Sigmoid colon (tissue), 7 donors: ENCODE results near the gene PDK2. TPM values are rescaled to one million over a fixed set of nuclear protein-coding genes. Genes with fewer than 3 reads are reported as not detected.

Experiments used
- DNase-seq: peaks from one replicate; pipeline ENCODE4 v3.0.0-alpha.2; 2019
- H3K27ac ChIP-seq, 4 donors: fragments of 200-600 bp; sonication (generic); one replicate each; pipeline ENCODE4 v1.5.1; 2016 to 2019; ENCODE audit warnings: mild to moderate bottlenecking in 1 of 4
- H3K27me3 ChIP-seq, 3 donors: fragments of 200-600 bp; sonication (generic); one replicate each; pipeline ENCODE4 v1.5.1; 2019; ENCODE audit warnings: mild to moderate bottlenecking in 1 of 3
- H3K36me3 ChIP-seq, 4 donors: fragments of 200-600 bp; sonication (generic); one replicate each; pipeline ENCODE4 v1.5.1; 2016 to 2019
- H3K4me1 ChIP-seq, 4 donors: fragments of 200-600 bp; sonication (generic); one replicate each; pipeline ENCODE4 v1.5.1; 2017 to 2019
- H3K4me3 ChIP-seq, 4 donors: fragments of 200-600 bp; sonication (generic); one replicate each; pipeline ENCODE4 v1.5.1; 2017 to 2019; ENCODE audit warnings: mild to moderate bottlenecking in 2 of 4, moderate library complexity in 1 of 4
- H3K9me3 ChIP-seq, 4 donors: fragments of 200-600 bp in 3 of 4; sonication (generic) in 3 of 4; one replicate each; pipeline versions ENCODE4 v1.5.1 to v1.6.1; 2013 to 2019
- EP300 ChIP-seq, 4 donors: sonication (generic); formaldehyde crosslinking; IDR thresholded peaks; one replicate each; pipeline ENCODE4 v1.6.1; 2017; ENCODE audit warnings: antibody characterized with exemption in 4 of 4
- POLR2A ChIP-seq, 2 donors: fragments of 450-650 bp; IDR thresholded peaks; one replicate each; pipeline ENCODE4 v1.6.1; 2016; ENCODE audit warnings: antibody characterized with exemption in 2 of 2, mild to moderate bottlenecking in 2 of 2, moderate library complexity in 2 of 2
- POLR2AphosphoS5 ChIP-seq, 4 donors: sonication (generic); formaldehyde crosslinking; IDR thresholded peaks; one replicate each; pipeline ENCODE4 v1.6.1; 2017; ENCODE audit warnings: antibody characterized with exemption in 4 of 4
- WGBS, 2 donors: extraction: QIAGEN DNeasy Blood & Tissue Kit; methylation state at CpG; one replicate each; pipeline ENCODE4 v1.1.7; 2013; 5-methylcytosine and 5-hydroxymethylcytosine counted together
- intact Hi-C: fragments of 100-400 bp; cut with DNase I; formaldehyde crosslinking; loops from one replicate; pipeline ENCODE4 v1.15.1; 2023
- polyA plus RNA-seq, 3 donors: library from polyadenylated mRNA; stranded (reverse); fragments of 200-250 nt; gene quantifications; one replicate each; pipeline ENCODE4 v1.2.3, GENCODE V29; 2013
- total RNA-seq, 4 donors: library from RNA; depleted of rRNA; stranded (reverse); fragments of >200 nt; gene quantifications; one replicate each; pipeline ENCODE4 v1.1.0, GENCODE V29; 2016
- TF ChIP-seq, protein P1 (sequence below), 4 experiments: fragments of 450-650 bp in 3 of 4; fragments of 200-600 bp in 1 of 4; IDR thresholded peaks; one replicate each; pipeline ENCODE4 v1.5.1; 2016 to 2019; ENCODE audit warnings: antibody characterized with exemption in 4 of 4, mild to moderate bottlenecking in 3 of 4, moderate library complexity in 2 of 4
- donor health status: healthy with polysubstance abuse.
- donor health status: Bipolar disorder and iron deficiency.
- donor health status: healthy.

PDK2 gene
- total and polyA plus RNA-seq, 7 donors = 23.1 to 82.8 (median 43.9) TPM

DNA sequence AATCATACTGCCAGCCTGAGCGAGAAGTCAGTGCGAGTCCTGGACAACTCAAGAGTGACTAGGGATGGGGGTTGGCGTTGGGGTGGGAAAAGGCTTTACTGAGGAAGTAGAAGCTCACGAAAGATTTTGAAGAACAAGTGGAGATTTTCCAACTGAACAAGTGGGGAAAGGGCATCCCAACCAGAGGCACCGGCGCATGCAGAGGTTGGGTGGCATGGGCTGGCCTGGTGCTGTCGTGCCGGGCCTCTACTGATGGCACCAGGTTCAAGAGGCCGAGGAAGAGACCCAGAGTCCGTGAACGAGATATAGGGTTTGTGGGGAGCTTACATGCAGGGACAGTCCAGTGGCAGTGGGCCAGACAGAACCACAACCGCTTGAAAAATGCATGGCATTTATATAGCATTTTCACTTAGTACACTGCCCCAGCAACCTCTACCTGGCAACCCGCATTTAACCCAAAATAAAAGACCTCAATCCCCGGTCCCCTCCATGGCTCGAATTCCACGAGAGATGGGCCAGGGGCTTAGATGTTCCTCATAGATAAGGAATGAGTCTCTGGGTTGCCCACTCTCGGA lies 46.9 kb upstream of the PDK2 start:
- no peak overlapping the region for H3K27ac ChIP-seq
- H3K36me3 ChIP-seq = no peaks in the 10 kb centered on the region
- TF ChIP-seq EP300 (IDR thresholded peaks at IDR 0.05) = no peak
- TF ChIP-seq POLR2AphosphoS5 (IDR thresholded peaks at IDR 0.05) = no peak
- TF ChIP-seq, protein P1, sequence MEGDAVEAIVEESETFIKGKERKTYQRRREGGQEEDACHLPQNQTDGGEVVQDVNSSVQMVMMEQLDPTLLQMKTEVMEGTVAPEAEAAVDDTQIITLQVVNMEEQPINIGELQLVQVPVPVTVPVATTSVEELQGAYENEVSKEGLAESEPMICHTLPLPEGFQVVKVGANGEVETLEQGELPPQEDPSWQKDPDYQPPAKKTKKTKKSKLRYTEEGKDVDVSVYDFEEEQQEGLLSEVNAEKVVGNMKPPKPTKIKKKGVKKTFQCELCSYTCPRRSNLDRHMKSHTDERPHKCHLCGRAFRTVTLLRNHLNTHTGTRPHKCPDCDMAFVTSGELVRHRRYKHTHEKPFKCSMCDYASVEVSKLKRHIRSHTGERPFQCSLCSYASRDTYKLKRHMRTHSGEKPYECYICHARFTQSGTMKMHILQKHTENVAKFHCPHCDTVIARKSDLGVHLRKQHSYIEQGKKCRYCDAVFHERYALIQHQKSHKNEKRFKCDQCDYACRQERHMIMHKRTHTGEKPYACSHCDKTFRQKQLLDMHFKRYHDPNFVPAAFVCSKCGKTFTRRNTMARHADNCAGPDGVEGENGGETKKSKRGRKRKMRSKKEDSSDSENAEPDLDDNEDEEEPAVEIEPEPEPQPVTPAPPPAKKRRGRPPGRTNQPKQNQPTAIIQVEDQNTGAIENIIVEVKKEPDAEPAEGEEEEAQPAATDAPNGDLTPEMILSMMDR (IDR thresholded peaks at IDR 0.05) = no peak
- no peak for TF ChIP-seq POLR2A (IDR thresholded peaks at IDR 0.05)
- DNase-seq = no peak
- no peaks in the 10 kb centered on the region for H3K27me3 ChIP-seq
- H3K4me1 ChIP-seq = peaks cover 0 to 13% (median 9%) of the 10 kb centered on the region in 4 donors
- no peak overlapping the region for H3K4me3 ChIP-seq
- WGBS, 2 donors = 92 to 94% methylated on average over 17 of the region's 17 CpGs
- no peaks in the 10 kb centered on the region for H3K9me3 ChIP-seq
- intact Hi-C loops = no loop called here

DNA sequence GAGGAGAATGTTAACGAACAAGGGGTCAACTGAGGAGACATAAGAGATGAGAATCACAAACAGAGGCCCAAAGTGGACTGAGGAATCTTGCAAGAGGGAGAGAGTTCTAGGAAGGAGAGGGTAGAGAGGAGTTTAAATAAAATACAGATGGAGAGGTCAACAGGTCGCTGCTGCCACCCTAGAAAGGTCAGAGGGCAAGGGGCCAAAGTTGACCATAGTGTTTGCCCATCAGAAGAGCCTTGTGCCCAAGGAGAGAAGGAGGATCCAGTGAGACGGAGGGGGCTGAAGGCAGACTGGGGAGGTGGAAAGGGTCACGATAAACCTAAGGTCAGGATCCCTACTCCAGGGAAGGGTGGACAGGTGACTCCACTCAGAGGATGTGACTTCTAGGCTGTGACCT lies 46.2 kb upstream of the PDK2 start:
- TF ChIP-seq POLR2AphosphoS5 (IDR thresholded peaks at IDR 0.05) (no peak), POLR2A (IDR thresholded peaks at IDR 0.05) (no peak), EP300 (IDR thresholded peaks at IDR 0.05) (no peak)
- TF ChIP-seq, protein P1 (IDR thresholded peaks at IDR 0.05) = no peak
- H3K9me3 ChIP-seq = no peaks in the 10 kb centered on the region
- H3K4me3 ChIP-seq = no peak overlapping the region
- WGBS, 2 donors = 86 to 87% methylated on average over 4 of the region's 4 CpGs
- H3K27ac ChIP-seq = no peak overlapping the region
- H3K4me1 ChIP-seq = peaks cover 0 to 16% (median 10%) of the 10 kb centered on the region in 4 donors
- intact Hi-C loops = no loop called here
- no peaks in the 10 kb centered on the region for H3K27me3 ChIP-seq
- no peak for DNase-seq
- H3K36me3 ChIP-seq = no peaks in the 10 kb centered on the region

DNA sequence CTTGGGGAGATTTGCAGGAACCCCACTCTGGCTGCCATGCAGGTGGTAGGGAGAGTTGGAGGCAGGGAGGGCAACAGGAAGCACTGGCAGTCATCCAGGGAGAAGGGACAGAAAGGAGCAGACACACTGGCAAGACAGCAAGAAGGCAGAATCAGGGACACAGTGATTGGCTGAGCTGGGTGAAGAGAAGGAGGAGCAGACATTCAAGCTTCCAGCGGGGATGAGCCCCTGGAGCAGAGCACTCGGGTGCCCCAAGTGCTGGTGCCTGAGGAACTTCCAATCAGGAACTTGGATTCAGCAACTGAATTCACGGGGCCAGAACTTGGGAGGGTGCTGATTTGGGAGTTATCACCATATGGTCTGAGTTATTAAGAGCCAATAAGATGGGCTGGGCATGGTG lies 45.5 kb upstream of the PDK2 start:
- intact Hi-C loops = no loop called here
- no peak for DNase-seq
- 73 to 82% methylated on average over 3 of the region's 3 CpGs for WGBS, 2 donors
- Histone ChIP-seq H3K36me3 (no peaks in the 10 kb centered on the region), H3K9me3 (no peaks in the 10 kb centered on the region), H3K4me1 (peaks cover 0 to 22% (median 12%) of the 10 kb centered on the region in 4 donors), H3K27me3 (no peaks in the 10 kb centered on the region), H3K4me3 (no peak overlapping the region), H3K27ac (no peak overlapping the region)
- TF ChIP-seq POLR2AphosphoS5 (IDR thresholded peaks at IDR 0.05) = no peak
- TF ChIP-seq, protein P1 (IDR thresholded peaks at IDR 0.05) = no peak
- TF ChIP-seq POLR2A (IDR thresholded peaks at IDR 0.05) = no peak
- no peak for TF ChIP-seq EP300 (IDR thresholded peaks at IDR 0.05)

DNA sequence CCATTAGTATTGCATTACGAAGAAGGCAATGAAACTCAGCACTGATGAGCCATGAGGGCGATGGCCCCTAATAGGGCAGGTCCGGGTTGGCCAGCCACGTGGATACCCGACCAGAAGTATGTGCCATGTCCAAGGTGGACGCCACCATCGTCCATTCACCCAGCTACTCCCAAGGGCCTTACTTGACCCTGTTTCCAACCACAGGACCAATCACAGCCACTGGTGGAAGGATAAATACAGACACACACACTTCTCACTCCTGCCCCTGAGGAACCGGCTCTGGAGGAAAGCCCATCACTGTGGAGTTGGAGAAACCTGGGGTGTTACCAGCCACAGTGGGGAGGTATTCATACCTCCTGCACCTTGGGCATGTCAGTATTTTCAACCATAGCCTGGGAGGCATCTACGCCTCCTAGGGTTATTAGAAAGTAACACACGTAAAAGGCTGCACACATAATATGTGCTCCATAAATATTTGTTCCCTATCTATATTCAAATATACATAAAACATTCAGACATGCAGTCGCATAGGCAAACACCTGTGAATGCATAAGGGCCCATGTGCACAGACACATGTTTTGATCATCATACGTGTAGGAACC lies 44.6 kb upstream of the PDK2 start:
- intact Hi-C loops = no loop called here
- no peak overlapping the region for H3K27ac ChIP-seq
- H3K9me3 ChIP-seq = no peaks in the 10 kb centered on the region
- H3K36me3 ChIP-seq = no peaks in the 10 kb centered on the region
- DNase-seq = no peak
- TF ChIP-seq POLR2AphosphoS5 (IDR thresholded peaks at IDR 0.05) (no peak), POLR2A (IDR thresholded peaks at IDR 0.05) (no peak), EP300 (IDR thresholded peaks at IDR 0.05) (no peak)
- TF ChIP-seq, protein P1 (IDR thresholded peaks at IDR 0.05) = no peak
- peaks cover 0 to 30% (median 19%) of the 10 kb centered on the region in 4 donors for H3K4me1 ChIP-seq
- H3K27me3 ChIP-seq = no peaks in the 10 kb centered on the region
- 93 to 94% methylated on average over 12 of the region's 12 CpGs for WGBS, 2 donors
- H3K4me3 ChIP-seq = no peak overlapping the region
